GM19193 (cell line): ENCODE data around the gene OVOL2.

Source experiments
- POLR2A ChIP-seq: IDR thresholded peaks from 4 replicates; pipeline ENCODE4 v1.6.1; 2011; ENCODE audit not compliant: insufficient read depth, insufficient read length; ENCODE audit errors: extremely low read depth

OVOL2 gene

DNA sequence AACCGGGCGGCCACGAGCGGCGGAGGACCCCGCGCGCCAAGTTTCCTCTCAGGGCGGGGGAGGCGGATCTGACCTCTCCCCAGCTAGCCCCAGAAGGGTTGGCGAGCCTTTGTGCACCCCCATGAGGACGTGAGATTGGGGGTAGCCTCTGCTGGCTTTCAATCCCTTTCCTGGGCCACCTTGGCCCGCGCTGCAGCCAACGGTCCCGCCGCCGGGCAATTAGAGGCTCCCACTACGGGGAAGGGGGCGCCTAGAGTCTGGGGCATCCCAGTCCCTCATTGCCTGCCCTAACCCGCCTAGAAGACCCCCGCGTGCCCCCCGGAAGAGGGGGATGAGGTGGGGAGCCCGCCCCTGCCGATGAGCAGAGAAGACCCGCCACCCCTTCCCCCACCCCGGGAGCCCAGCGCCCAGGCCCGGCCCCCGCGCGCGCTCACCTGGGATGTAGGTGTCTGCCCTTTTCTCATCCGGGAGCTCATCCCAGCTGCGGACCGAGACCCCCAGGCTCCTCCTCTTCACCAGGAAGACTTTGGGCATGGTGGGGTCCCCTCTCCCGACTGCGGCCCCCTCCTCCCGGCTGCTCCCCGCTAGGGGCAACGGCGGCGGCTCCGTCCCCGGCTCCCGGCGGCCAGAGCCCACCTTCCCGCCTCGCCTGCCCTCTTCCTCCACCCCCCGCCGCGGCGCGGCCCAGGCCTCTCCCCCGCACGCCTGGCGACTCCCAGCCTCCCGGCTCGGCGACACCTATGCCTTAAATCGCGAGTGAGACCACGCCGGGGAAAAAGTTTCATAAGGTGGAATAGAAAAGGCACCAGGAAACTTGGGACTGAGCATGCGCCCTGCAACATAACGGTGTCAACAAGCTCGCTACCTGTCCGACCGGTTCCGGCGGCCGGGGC is at the start of gene OVOL2:
OVOL2 (minus strand) TSS at position 816 of the 893 bp plus-strand sequence; CDS start at position 534, 282 bp downstream.
- TF ChIP-seq POLR2A, result no peak

DNA sequence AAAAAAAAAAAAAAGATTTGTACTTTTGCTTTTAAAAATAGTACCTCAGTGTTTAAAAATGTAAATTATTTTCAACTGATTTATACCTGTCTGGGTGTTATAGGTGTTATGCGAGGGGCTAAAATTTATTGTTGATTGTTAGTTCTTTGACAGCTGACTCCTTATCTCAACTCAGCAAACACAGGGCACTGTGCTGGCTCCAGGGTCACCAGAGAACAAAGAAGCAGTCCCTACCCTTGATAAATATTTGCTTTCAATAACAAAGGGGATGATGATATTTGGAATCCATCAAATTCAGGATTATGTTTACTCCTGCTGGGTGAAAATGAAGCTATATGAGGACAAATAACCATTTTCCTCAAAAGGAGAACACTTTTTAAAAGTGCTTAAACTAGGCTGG is 45.8 kb upstream of the OVOL2 start:
- no peak for TF ChIP-seq POLR2A

DNA sequence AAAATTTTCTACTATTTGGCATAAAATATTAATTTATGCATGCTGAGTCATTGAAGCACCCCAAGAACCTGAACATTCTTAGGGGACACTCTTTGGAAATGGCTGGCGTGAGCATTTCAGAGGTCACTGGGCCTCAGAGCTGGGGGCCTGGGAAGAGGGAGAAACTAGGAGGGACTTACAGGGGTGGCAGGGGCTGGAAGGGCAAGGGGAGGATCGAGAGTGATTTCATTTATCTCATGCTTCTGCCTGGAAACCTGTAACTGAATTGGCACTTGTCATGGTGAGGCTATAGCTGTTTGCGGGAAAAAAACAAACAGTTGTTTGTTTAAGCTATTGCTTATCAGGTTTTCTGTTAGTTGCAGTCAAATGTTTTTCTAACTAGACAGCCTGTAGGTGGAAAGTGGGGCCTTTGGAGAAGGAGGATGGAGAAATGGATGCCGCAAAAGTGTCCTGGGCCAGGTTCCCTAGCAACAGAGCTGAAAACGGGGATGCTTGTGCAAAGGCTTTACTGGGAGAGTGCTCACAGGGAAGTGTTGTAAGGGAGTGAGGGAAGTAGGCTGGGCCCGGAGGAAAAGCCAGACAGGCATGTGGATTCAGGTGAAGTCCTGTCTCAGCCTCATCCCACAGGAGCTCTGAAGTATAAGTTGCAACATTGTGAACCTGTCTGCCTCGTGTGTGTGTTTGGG is 43.6 kb upstream of the OVOL2 start:
- TF ChIP-seq POLR2A, result no peak

DNA sequence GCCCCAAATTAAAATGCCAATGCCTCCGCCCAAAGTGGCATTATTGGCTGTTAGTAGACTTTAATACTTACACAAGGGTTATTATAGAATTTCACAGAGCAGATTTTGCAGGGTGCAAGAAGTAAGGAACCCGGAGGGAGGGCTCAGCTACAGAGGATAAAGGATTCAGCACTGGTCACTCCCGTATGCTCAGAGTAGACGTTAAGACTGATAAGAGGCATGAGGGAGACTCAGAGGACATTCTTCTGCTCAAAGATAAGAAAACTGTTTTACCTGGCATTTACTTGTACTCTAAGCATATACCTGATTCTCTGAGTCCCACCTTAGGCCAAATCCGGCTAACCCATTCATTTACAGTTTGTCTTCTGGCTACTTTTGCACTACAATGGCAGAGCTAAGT is 36.5 kb upstream of the OVOL2 start:
- no peak for TF ChIP-seq POLR2A

DNA sequence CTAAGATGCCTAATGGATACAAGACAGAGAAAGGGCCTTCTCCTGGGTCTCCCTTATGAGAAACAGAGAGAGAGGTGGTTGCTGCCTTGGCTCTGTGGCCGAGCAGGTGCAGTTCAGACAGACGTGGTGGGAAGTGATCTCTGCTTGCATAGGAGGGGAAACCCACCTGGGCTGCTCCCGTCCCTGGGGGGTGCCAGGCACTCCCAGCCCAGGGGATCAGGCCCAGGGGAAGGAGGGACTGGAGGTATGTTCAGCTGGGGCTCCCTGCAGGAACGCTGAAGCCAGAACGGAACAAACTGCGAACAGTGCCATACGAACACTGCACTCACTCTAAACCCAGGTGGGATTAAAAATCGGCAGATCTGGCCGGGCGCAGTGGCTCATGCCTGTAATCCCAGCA is 35.7 kb upstream of the OVOL2 start:
- no peak for TF ChIP-seq POLR2A

GRCh38 chr20:18092890-18093289 is 35.2 kb upstream of the OVOL2 start:
- no peak for TF ChIP-seq POLR2A

GRCh38 chr20:18091623-18092022 is 33.9 kb upstream of the OVOL2 start:
- no peak for TF ChIP-seq POLR2A

GRCh38 chr20:18090477-18090876 is 32.8 kb upstream of the OVOL2 start:
- no peak for TF ChIP-seq POLR2A

- TF ChIP-seq POLR2A, result no peak
These were observed 32.3 kb upstream of the OVOL2 start for GRCh38 chr20:18090044-18090443.

GRCh38 chr20:18087054-18087453 is 29.3 kb upstream of the OVOL2 start:
- TF ChIP-seq POLR2A, result no peak

- TF ChIP-seq POLR2A, result no peak
These were observed 22.1 kb upstream of the OVOL2 start for GRCh38 chr20:18079756-18080353.

DNA sequence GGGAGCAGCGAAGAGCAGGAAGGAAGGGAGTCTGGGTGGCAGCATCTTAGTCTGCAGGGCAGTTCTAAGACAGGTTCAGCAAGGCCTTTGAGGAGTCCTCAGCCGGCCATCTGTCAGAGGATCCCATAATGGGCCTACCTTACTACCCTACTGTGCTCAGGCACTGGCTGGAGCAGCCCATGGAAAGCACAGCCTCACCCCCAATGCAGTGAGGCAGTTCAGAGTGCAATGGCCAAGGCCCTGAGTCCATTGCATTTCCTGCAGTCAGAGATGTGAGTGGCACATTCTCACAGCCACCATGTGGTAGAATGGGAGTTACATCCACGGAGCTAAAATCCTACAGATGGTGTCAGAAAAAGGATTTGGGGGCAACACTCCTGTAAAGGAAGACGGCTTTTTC is 19.4 kb upstream of the OVOL2 start:
- no peak for TF ChIP-seq POLR2A

DNA sequence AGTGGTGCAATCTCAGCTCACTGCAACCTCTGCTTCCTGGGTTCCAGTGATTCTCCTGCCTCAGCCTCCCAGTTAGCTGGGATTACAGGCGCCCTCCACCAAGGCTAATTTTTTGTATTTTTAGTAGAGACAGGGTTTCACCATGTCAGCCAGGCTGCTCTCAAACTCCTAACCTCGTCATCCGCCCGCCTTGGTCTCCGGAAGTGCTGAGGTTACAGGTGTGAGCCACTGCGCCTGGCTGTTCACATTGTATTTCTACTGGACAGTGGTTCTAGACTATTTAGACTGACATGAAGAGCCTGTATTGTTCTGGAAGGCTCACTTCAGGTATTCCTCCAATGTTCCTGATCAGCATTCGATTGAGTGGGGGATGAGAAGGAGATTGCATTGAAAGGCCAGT is 14.8 kb upstream of the OVOL2 start:
- no peak for TF ChIP-seq POLR2A

DNA sequence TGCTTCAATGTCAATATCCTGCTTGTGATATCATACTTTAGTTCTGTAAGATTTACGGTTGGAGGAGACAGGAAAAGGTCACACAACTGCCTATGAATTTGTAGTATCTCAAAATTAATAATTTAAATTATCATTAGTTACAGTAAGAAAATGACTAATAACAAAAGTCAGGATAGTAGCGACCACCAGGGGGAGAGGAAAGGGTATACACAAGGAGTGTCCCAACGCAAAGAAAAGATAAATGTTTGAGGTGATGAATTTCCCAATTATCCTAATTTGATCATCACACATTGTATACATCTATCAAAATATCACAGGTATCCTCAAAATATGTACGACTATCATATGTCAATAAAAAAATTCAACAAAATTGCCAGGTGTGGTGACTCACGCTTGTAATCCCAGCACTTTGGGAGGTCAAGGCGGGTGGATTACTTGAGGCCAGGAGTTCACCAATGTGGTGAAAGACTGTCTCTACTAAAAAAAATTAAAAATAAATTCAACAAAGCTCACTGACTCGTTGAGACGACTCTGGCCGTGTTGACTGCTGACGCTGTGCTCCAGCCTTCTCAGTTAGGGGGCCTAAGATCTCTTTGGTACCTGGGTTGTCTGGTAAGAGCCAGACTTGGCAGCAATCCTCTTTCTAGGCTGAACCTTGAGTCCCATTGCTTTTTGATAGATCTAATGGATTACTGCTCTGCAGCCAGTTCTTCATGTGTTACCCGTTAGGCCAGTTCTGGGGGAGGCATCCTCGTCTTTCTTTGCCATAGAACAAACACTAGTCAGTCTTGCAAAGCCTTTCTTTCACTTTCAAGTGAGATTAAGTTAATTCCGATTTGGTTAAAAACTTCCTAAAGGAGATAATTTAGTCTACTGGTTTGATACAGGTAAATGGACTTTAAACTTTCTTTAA is 9.0 kb upstream of the OVOL2 start:
- no peak for TF ChIP-seq POLR2A

- TF ChIP-seq POLR2A, result no peak
These were observed 6.0 kb upstream of the OVOL2 start for GRCh38 chr20:18063676-18064075.
